ENCODE data around the gene SHANK2. TPM values are rescaled to one million over a fixed set of nuclear protein-coding genes. Genes with fewer than 3 reads are reported as not detected.

The SHANK2 gene
- total RNA-seq, 4 donors from 2014 or later, result 10.8 to 25.3 (median 15.6) TPM

- WGBS, result 51% methylated on average over 7 of the region's 16 CpGs
- H3K36me3 ChIP-seq, result no peaks in the 10 kb centered on the region
- no peaks in the 10 kb centered on the region for H3K9me3 ChIP-seq
- peaks cover 11 to 25% (median 22%) of the 10 kb centered on the region in 4 donors for H3K4me1 ChIP-seq
- DNase-seq (ENCODE audit: extremely low spot score), result no peak
- TF ChIP-seq POLR2AphosphoS5 (IDR thresholded peaks at IDR 0.05) (no peak), CTCF (IDR thresholded peaks at IDR 0.05) (no peak), EP300 (IDR thresholded peaks at IDR 0.05) (no peak), POLR2A (IDR thresholded peaks at IDR 0.05; ENCODE audit: low read depth) (no peak)
- H3K27ac ChIP-seq (replicated peaks in 1 of 4), result no peak overlapping the region
- intact Hi-C loops (cut with DNase I), result no loop called here
- H3K4me3 ChIP-seq, result no peak overlapping the region
- H3K27me3 ChIP-seq, result peaks cover 6 to 84% (median 28%) of the 10 kb centered on the region in 4 donors
These were observed 4.7 kb downstream of the SHANK2 start for GRCh38 chr11:71247551-71248250.

DNA sequence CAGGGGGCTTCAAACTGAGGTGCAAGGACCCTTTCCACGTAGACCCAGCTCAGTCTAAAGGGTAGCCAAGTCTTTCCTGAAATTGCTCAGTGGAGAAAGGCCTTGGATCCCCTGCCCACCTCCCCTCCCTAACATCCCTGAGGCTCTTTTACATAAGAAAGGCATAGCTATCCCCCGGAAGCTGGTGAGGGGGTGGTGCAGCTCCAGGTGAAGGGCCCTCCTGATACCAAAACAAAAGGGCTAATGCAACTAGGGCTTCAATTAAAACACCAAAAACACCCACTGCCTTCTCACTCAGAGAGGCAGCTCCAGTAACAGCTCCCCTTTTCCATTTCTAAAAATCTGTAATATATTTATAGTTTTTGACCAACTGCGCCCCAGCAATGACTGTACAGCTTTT, 5.8 kb downstream of the SHANK2 start:
- TF ChIP-seq POLR2AphosphoS5 (IDR thresholded peaks at IDR 0.05), result no peak
- TF ChIP-seq POLR2A (IDR thresholded peaks at IDR 0.05; ENCODE audit: low read depth), result no peak
- TF ChIP-seq EP300 (IDR thresholded peaks at IDR 0.05), result no peak
- no peak for TF ChIP-seq CTCF (IDR thresholded peaks at IDR 0.05)
- intact Hi-C loops (cut with DNase I), result no loop called here

DNA sequence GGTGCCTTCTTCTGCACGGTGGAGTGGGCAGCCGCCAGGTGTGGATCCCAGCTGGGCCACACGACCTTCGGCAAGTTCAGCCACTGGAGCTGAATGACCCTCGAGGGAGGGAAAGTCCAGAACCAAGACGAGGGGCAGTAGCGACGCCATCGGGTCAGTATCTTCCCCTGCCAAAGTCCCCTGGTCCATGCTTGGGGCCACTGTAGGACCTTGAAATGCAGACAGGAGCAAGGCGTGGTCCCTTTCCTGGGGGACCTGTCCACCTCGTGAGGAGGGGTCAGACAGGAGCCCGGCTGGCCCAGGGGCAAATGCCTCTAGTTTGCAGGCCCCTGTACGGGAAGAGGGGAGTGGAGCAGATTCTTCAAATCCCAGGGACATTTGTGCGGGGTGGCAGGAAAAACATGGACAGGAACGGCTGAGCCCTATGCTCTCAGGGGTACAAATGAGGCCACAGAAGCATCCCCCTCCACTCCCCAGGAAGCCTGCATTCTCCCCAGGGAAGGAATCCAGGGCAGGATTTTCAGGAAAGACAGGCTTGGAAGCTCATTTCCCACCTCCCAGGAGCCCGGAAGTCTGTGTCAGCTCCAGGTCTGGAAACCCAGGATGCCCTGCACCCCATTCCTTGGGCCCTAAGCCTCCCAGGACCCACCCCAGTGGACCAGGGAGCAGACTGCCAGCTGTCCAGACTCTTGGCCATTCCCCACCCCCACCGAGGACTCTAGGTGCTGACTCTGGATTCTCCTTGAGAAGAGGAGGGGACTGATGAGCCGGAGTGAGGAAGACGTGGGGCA, 6.6 kb downstream of the SHANK2 start:
- intact Hi-C loops (cut with DNase I), result no loop called here
- Histone ChIP-seq H3K4me1 (peaks cover 0 to 6% (median 2%) of the 10 kb centered on the region in 4 donors), H3K36me3 (no peaks in the 10 kb centered on the region), H3K27ac (replicated peaks in 1 of 4) (no peak overlapping the region), H3K27me3 (peaks cover 0 to 84% (median 14%) of the 10 kb centered on the region in 4 donors), H3K4me3 (no peak overlapping the region), H3K9me3 (no peaks in the 10 kb centered on the region)
- no peak for DNase-seq (ENCODE audit: extremely low spot score)
- TF ChIP-seq POLR2AphosphoS5 (IDR thresholded peaks at IDR 0.05) (no peak), EP300 (IDR thresholded peaks at IDR 0.05) (no peak), POLR2A (IDR thresholded peaks at IDR 0.05; ENCODE audit: low read depth) (no peak), CTCF (IDR thresholded peaks at IDR 0.05) (no peak)
- WGBS, result 59% methylated on average over 8 of the region's 19 CpGs

More for the DNA sequence above, 5.8 kb downstream of the SHANK2 start:
- Histone ChIP-seq H3K36me3 (no peaks in the 10 kb centered on the region), H3K27me3 (peaks cover 0 to 84% (median 20%) of the 10 kb centered on the region in 4 donors), H3K4me1 (peaks cover 4 to 13% (median 10%) of the 10 kb centered on the region in 4 donors), H3K9me3 (no peaks in the 10 kb centered on the region), H3K4me3 (no peak overlapping the region), H3K27ac (replicated peaks in 1 of 4) (no peak overlapping the region)
- 41% methylated on average over 3 of the region's 3 CpGs for WGBS
- no peak for DNase-seq (ENCODE audit: extremely low spot score)

- WGBS, result 88% methylated on average over 12 of the region's 12 CpGs
- intact Hi-C loops (cut with DNase I), result no loop called here
- no peak for TF ChIP-seq CTCF (IDR thresholded peaks at IDR 0.05)
- no peak for TF ChIP-seq POLR2A (IDR thresholded peaks at IDR 0.05; ENCODE audit: low read depth)
- TF ChIP-seq EP300 (IDR thresholded peaks at IDR 0.05), result no peak
- TF ChIP-seq POLR2AphosphoS5 (IDR thresholded peaks at IDR 0.05), result no peak
- peaks cover 0 to 84% (median 4%) of the 10 kb centered on the region in 4 donors for H3K27me3 ChIP-seq
- H3K27ac ChIP-seq (replicated peaks in 1 of 4), result no peak overlapping the region
- no peak overlapping the region for H3K4me3 ChIP-seq
- no peaks in the 10 kb centered on the region for H3K36me3 ChIP-seq
- no peaks in the 10 kb centered on the region for H3K4me1 ChIP-seq
- H3K9me3 ChIP-seq, result no peaks in the 10 kb centered on the region
- DNase-seq (ENCODE audit: extremely low spot score), result no peak
These were observed 8.1 kb downstream of the SHANK2 start for GRCh38 chr11:71244116-71244810.
